ENCODE measurements around the gene UTP4.

Gene UTP4

GRCh38 chr16:69217433-69217832, 85.0 kb downstream of the UTP4 start:
- DNase-seq = peak in 1 of 2 experiments; percentile 19
- no peak for TF ChIP-seq POLR2A (IDR thresholded peaks at IDR 0.05; ENCODE audit: low read length)
- TF ChIP-seq GATA1 (IDR thresholded peaks at IDR 0.05; ENCODE audit: low read depth, low read length) = no peak

Data from erythroblast (primary cell).